Epidermal melanocyte (primary cell): ENCODE measurements around the gene KCNH2.
A peak's percentile ranks its signal among the peaks of the same experiment; 100 is the strongest.

Source experiments
- DNase-seq: peaks from one replicate; pipeline ENCODE4 v3.0.0; 2011; ENCODE audit warnings: low spot score; ENCODE audit not compliant: insufficient read length

Gene KCNH2

DNA sequence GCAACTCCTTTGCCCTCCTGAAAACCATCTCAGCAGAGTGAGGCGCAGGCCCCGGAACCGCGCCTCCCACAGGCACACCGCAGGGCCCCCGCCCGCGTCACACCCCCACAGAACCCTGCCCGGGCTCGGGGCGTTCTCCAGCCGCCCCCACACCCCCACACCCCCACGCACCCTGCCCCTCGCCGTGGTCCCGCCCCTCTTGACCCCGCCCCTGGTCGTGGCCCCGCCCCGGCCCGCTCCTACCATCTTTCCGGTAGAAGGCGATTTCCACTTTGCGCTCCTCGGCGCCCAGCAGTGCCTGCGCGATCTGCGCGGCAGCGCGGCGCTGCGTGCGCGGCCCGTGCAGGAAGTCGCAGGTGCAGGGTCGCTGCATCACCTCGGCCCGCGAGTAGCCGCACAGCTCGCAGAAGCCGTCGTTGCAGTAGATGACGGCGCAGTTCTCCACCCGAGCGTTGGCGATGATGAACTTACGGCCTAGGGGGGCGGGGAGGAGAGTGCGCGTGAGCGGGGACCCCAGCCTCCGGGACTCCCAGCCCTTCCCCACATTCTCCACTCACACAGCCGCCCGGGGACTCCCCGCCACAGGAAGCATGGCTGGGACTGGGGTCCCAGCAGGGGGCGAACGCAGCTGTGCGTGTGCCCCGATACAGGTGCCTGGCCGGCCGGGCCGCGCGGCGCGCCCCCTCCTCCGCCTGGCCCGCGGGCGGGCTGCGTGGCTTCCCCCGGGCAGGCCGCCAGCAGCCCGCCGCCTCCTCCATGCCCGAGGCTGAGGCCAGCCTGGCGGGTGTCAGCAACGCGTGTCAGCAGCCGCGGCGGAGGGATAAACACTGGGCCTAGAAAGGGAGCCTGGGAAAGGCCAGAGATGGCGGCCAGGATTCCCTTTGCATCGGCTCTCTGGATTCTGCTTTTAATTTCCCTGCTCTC, 3.4 kb downstream of the KCNH2 start:
- peak; percentile 58 for DNase-seq

GRCh38 chr7:150973571-150974451, 4.3 kb downstream of the KCNH2 start:
- no peak for DNase-seq

DNA sequence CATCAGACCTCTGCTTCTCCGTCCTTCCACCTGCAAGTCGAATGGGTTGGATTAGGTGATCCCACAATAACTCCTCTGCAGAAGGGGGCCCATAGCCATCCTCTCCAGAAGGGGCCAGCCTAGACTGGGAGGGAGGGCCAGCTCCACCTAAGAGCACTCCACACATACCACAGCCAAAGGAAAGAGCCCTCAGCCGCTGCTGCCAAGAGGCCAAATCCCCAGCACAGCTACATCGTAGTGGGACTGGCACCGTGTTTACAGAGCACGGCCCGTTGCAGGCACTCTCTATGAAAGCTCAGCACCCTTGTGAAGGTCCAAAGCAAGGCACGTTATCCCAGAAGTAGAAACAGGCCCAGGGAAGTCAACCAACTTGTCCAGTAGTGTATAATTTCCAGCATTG, 5.4 kb downstream of the KCNH2 start:
- no peak for DNase-seq

GRCh38 chr7:150972023-150972468, 6.1 kb downstream of the KCNH2 start:
- DNase-seq, result no peak

- DNase-seq, result no peak
These were observed 6.7 kb downstream of the KCNH2 start for GRCh38 chr7:150971242-150972022.

- DNase-seq, result no peak
These were observed 7.7 kb downstream of the KCNH2 start for GRCh38 chr7:150970424-150970823.

- no peak for DNase-seq
These were observed 8.6 kb downstream of the KCNH2 start for GRCh38 chr7:150969475-150969874.

- DNase-seq, result no peak
These were observed 9.3 kb downstream of the KCNH2 start for GRCh38 chr7:150968734-150969372.

- no peak for DNase-seq
These were observed 9.9 kb downstream of the KCNH2 start for GRCh38 chr7:150968056-150968733.

DNA sequence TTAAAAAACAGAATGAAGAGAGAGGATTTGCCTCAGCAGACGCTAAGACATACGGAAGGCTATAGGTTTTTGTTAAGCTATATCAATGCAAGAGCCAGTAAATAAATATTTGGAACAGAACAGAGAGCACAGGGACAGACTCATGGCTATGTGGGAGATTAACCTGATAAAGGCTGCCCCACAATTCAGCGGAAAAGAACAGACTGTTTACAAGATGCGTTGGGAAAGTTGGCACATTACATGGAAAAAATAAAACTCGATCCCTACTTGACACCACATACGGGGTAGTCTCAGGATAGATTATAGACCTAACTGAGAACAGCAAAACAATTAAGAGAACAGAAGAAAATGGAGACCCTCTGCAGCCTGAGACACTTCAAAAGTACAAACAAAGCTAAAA, 10.8 kb downstream of the KCNH2 start:
- DNase-seq, result no peak

GRCh38 chr7:150966002-150966401, 12.1 kb downstream of the KCNH2 start:
- no peak for DNase-seq

- no peak for DNase-seq
These were observed 12.8 kb downstream of the KCNH2 start for GRCh38 chr7:150965273-150965830.

GRCh38 chr7:150964593-150965111, 13.5 kb downstream of the KCNH2 start:
- DNase-seq, result no peak

GRCh38 chr7:150963707-150964559, 14.2 kb downstream of the KCNH2 start:
- DNase-seq, result no peak

DNA sequence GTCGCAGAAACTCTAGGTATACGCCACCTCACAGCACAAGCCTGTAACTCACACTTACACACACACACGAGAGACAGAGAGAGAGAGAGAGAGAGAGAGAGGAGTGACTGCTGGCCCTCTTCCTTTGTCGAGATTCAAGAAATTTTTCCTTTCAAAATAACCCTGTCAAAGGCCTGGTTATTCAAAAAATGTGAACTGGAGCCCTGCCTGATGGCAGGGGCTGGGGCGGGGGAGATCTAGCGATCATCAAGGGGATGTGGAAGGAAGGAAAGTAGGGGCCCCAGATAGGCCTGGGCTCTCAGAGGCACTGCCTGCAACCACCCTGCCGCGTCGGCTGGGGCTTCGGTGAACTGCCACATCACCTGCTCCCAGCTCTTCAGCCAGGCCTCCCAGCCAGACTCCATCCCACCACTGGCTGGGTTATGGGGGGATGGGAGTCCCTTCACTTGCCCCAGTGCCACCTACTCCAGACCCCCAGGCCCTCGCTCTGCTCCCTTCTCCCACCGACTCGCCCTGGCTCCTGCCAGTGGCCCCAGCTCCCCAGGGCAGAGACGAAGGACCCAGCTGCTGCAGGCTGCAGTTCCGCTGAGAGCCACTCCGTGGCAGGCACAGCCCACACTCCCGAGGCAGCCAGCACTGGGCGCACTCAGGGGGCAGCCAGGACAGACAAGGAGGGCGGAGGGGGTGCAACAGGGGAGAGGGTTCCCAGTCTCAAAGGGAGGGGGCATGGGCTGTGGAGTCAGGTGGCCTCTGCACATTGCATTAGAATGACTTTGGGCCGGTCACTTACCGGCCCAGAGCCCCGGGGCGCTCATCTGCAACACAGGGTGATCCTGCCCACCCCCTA, 15.3 kb downstream of the KCNH2 start:
- peak; percentile 86 for DNase-seq

GRCh38 chr7:150962290-150962552, 15.9 kb downstream of the KCNH2 start:
- no peak for DNase-seq

- DNase-seq, result no peak
These were observed 16.4 kb downstream of the KCNH2 start for GRCh38 chr7:150961510-150962289.
